K562 (cell line): ENCODE measurements around the gene PPP4R1. TPM values are rescaled to one million over a fixed set of nuclear protein-coding genes. Genes with fewer than 3 reads are reported as not detected.
A peak's percentile ranks its signal among the peaks of the same experiment; 100 is the strongest.

Experiments
- ASH1L ChIP-seq: fragments of 450-650 bp; IDR thresholded peaks from 2 replicates; pipeline ENCODE4 v1.6.1; 2018; ENCODE audit warnings: borderline replicate concordance, mild to moderate bottlenecking, low read depth; ENCODE audit not compliant: partially characterized antibody
- CAMTA2 ChIP-seq: fragments of 250-450 bp; sonication (Bioruptor Pico); conservative IDR thresholded peaks from 2 replicates; pipeline ENCODE4 v1.5.1; 2022
- CBX2 ChIP-seq: fragments of 200-600 bp; sonication (generic); IDR thresholded peaks from one replicate; pipeline ENCODE4 v1.6.1; 2012; ENCODE audit warnings: mild to moderate bottlenecking, low read length, inconsistent platforms; ENCODE audit not compliant: insufficient read depth, poor library complexity, severe bottlenecking
- DACH1 ChIP-seq: fragments of 450-650 bp; IDR thresholded peaks from 2 replicates; pipeline ENCODE4 v1.6.1; 2018; ENCODE audit not compliant: partially characterized antibody
- FIP1L1 ChIP-seq: fragments of 200-400 bp; formaldehyde crosslinking; IDR thresholded peaks from 2 replicates; pipeline ENCODE4 v1.6.1; 2018; ENCODE audit warnings: mild to moderate bottlenecking, low read depth, low read length; ENCODE audit not compliant: poor library complexity, severe bottlenecking
- HNRNPH1 ChIP-seq: fragments of 200-400 bp; formaldehyde crosslinking; optimal IDR thresholded peaks from 2 replicates; pipeline ENCODE3; 2017; ENCODE audit warnings: low read depth, mild to moderate bottlenecking, low read length, moderate library complexity
- ILK ChIP-seq: fragments of 450-650 bp; IDR thresholded peaks from 2 replicates; pipeline ENCODE4 v1.6.1; 2016; ENCODE audit warnings: missing genetic modification characterization, low read depth, mild to moderate bottlenecking, missing compliant biosample characterization, moderate library complexity, borderline replicate concordance
- KDM4B ChIP-seq, 2 experiments: fragments of 450-650 bp in 1 of 2; sonication (generic) in 1 of 2; IDR thresholded peaks; 2 replicates each; pipeline ENCODE4 v1.6.1; 2016 to 2017; ENCODE audit warnings: borderline replicate concordance in 2 of 2, antibody characterized with exemption in 1 of 2, low read depth in 1 of 2, mild to moderate bottlenecking in 1 of 2
- NFYB ChIP-seq: IDR thresholded peaks from 2 replicates; pipeline ENCODE4 v1.6.1; 2011; ENCODE audit warnings: mild to moderate bottlenecking, moderate library complexity; ENCODE audit not compliant: insufficient read length; ENCODE audit errors: extremely low read depth
- NR2F6 ChIP-seq: fragments of 450-650 bp; formaldehyde crosslinking; IDR thresholded peaks from 2 replicates; pipeline ENCODE4 v1.4.0; 2020; ENCODE audit warnings: mild to moderate bottlenecking
- RAD51 ChIP-seq: fragments of 450-650 bp; IDR thresholded peaks from 2 replicates; pipeline ENCODE4 v1.7.1; 2016; ENCODE audit warnings: low read depth, mild to moderate bottlenecking, borderline replicate concordance
- RB1 ChIP-seq: fragments of 450-650 bp; IDR thresholded peaks from 2 replicates; pipeline ENCODE4 v1.6.1; 2017; ENCODE audit warnings: low read depth, mild to moderate bottlenecking
- RBBP5 ChIP-seq: fragments of 200-600 bp; sonication (generic); IDR thresholded peaks from 2 replicates; pipeline ENCODE4 v1.6.1; 2012; ENCODE audit warnings: borderline replicate concordance, mild to moderate bottlenecking, low read length, control low read depth, inconsistent platforms; ENCODE audit not compliant: insufficient read depth, poor library complexity, severe bottlenecking
- STAT6 ChIP-seq: sonication (generic); formaldehyde crosslinking; IDR thresholded peaks from 2 replicates; pipeline ENCODE4 v1.8.1; 2023; ENCODE audit warnings: mild to moderate bottlenecking, missing genetic modification reagents
- SUPT5H ChIP-seq: fragments of 450-650 bp; IDR thresholded peaks from 2 replicates; pipeline ENCODE4 v1.6.1; 2016
- TEAD4 ChIP-seq, 2 experiments: sonication (generic) in 1 of 2; formaldehyde crosslinking in 1 of 2; IDR thresholded peaks; 2 replicates each; pipeline versions ENCODE4 v1.6.1 to v1.8.0; 2012 to 2022; ENCODE audit warnings: borderline replicate concordance in 1 of 2, inconsistent platforms in 1 of 2, low read length in 1 of 2, mild to moderate bottlenecking in 1 of 2, missing genetic modification reagents in 1 of 2
- VEZF1 ChIP-seq: fragments of 200-800 bp; sonication (Bioruptor generic); IDR thresholded peaks from 2 replicates; pipeline ENCODE4 v1.6.1; 2017; ENCODE audit warnings: missing genetic modification characterization, missing compliant biosample characterization
- ZNF175 ChIP-seq: fragments of 200-800 bp; sonication (Bioruptor generic); IDR thresholded peaks from 2 replicates; pipeline ENCODE4 v1.6.1; 2016; ENCODE audit warnings: low read depth, mild to moderate bottlenecking, missing genetic modification characterization, missing compliant biosample characterization
- ZNF212 ChIP-seq: fragments of 450-650 bp; formaldehyde crosslinking; IDR thresholded peaks from 2 replicates; pipeline ENCODE4 v1.4.0; 2020; ENCODE audit warnings: mild to moderate bottlenecking
- ZNF436 ChIP-seq: fragments of 250-450, 450-650 bp; sonication (Bioruptor Pico); formaldehyde crosslinking; IDR thresholded peaks from 2 replicates; pipeline ENCODE4 v1.7.0; 2020; ENCODE audit warnings: mild to moderate bottlenecking
- ZNF584 ChIP-seq: fragments of 200-800 bp; sonication (Bioruptor generic); IDR thresholded peaks from 2 replicates; pipeline ENCODE4 v1.6.1; 2016; ENCODE audit warnings: low read depth, mild to moderate bottlenecking, missing genetic modification characterization, missing compliant biosample characterization
- ZNF717 ChIP-seq: fragments of 250-450 bp; sonication (Bioruptor Pico); IDR thresholded peaks from 2 replicates; pipeline ENCODE4 v1.5.0; 2021
- polyA plus RNA-seq, 8 experiments: library from polyadenylated mRNA; depleted of rRNA in 4 of 8; stranded (reverse) in 5 of 8; unstranded in 3 of 8; fragments of >200 nt; fragmentation: Nextera tagmentation in 2 of 8; fragmentation: Illumina TruSeq in 1 of 8; extraction: Ambion mirVana in 2 of 8; extraction: Trizol in 1 of 8; gene quantifications; 2 replicates each; pipeline versions ENCODE4 v1.2.1 to v1.2.3, GENCODE V29; 2011 to 2014; ENCODE audit warnings: inconsistent platforms in 1 of 8, missing spikeins in 1 of 8
- total RNA-seq, 7 experiments: library from RNA; depleted of rRNA in 6 of 7; stranded (reverse); fragments of >200 nt in 6 of 7; fragmentation: Illumina TruSeq in 2 of 7; extraction: Trizol in 2 of 7; gene quantifications; 2 replicates each; pipeline versions ENCODE4 v1.2.1 to v1.2.3, GENCODE V29; 2011 to 2021; ENCODE audit warnings: low replicate concordance in 1 of 7

The PPP4R1 gene
- total and polyA plus RNA-seq, 9 of the 15 experiments (the other 6 are each of a cell fraction or from before 2014, with no cell fraction given) = 23.5 to 136 (median 84.5) TPM

GRCh38 chr18:9614401-9615279, at the start of gene PPP4R1 (continued):
- TF ChIP-seq STAT6 (CRISPR knock-in tag) = no peak
- no peak for TF ChIP-seq NR2F6 (CRISPR knock-in tag)
- no peak for TF ChIP-seq ZNF212
- TF ChIP-seq NFYB = no peak
- TF ChIP-seq KDM4B (IDR thresholded peaks at IDR 0.05; ENCODE audit: borderline replicate concordance in 2 of 2, low read depth in 1 of 2) = 0 out of 4 replicates have a peak, but pooled peaks of 1 of the 2 experiments have one; percentile 2
- TF ChIP-seq DACH1 = no peak
- no peak for TF ChIP-seq FIP1L1
- no peak for TF ChIP-seq TEAD4 (IDR thresholded peaks at IDR 0.05; ENCODE audit: low read length)
- TF ChIP-seq TEAD4 (CRISPR knock-in tag; IDR thresholded peaks at IDR 0.05; ENCODE audit: borderline replicate concordance) = 0 out of 2 replicates have a peak, but pooled peaks have one; percentile 49
- TF ChIP-seq ZNF436 (CRISPR knock-in tag) = no peak
- peak; percentile 96 for TF ChIP-seq VEZF1
- TF ChIP-seq RBBP5 = peak; percentile 56
- no peak for TF ChIP-seq HNRNPH1
- TF ChIP-seq CBX2 = no peak
- TF ChIP-seq ASH1L = no peak
- no peak for TF ChIP-seq ZNF175 (CRISPR knock-in tag)
- TF ChIP-seq ZNF584 (CRISPR knock-in tag) = no peak
- TF ChIP-seq SUPT5H = no peak
- no peak for TF ChIP-seq ILK (tag)
- TF ChIP-seq RB1 = peak; percentile 67
- 0 out of 2 replicates have a peak, but pooled peaks have one; percentile 61 for TF ChIP-seq CAMTA2 (CRISPR knock-in tag)
- TF ChIP-seq RAD51 = no peak
- TF ChIP-seq ZNF717 (CRISPR knock-in tag) = no peak
